Measurements from ENCODE around the gene ZNF565. TPM values are rescaled to one million over a fixed set of nuclear protein-coding genes. Genes with fewer than 3 reads are reported as not detected.

ZNF565 gene
- total RNA-seq, 1 experiment from 2014 or later = 3.2 TPM

DNA sequence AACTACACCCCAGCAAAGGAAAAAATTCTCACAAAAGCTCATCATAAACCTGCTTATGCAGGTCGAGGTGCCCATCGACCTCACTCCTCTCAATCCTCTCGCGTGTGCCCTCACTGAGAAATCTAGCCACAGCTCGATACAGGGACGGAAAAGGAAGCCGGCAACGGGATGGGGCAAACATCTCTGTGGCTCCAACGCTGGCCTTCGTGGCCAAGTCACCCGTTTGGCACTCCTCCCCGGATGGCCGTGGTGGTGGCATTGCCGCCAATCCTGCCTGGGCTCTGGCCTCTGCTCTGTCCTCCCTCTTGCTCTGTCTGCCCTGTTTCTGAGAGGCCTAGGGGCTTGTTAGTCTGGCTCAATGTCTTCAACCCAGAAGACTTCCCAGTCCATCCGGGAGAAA, 41.6 kb upstream of the ZNF565 start:
- no peak overlapping the region for H3K9ac ChIP-seq (ENCODE audit: low read length)
- no peak overlapping the region for H3K4me2 ChIP-seq (ENCODE audit: low read length)
- ATAC-seq (no peak), DNase-seq (ENCODE audit: low read depth, low spot score) (no peak)
- ChIA-PET RAD21 (ENCODE audit: low non-redundant PET in 1 of 2, low total read pairs in 2 of 2, uncharacterized antibody in 2 of 2, unreplicated experiment in 2 of 2) (no interaction called here), POLR2A (no interaction called here), CTCF (no interaction called here)
- intact Hi-C loops (cut with micrococcal nuclease) = no loop called here
- H3K4me1 ChIP-seq (ENCODE audit: control insufficient read depth in 1 of 2, insufficient read depth in 2 of 2, low read length in 2 of 2) = no peaks in the 10 kb centered on the region
- H3K9me3 ChIP-seq (ENCODE audit: control insufficient read depth in 1 of 2, insufficient read depth in 1 of 2, low read depth in 1 of 2, low read length in 2 of 2) = no peaks in the 10 kb centered on the region
- H3K36me3 ChIP-seq (ENCODE audit: control insufficient read depth in 1 of 2, insufficient read depth in 2 of 2, low read length in 2 of 2) = no peaks in the 10 kb centered on the region
- H4K20me1 ChIP-seq (ENCODE audit: insufficient read depth) = no peaks in the 10 kb centered on the region
- no peak for TF ChIP-seq ELF1 (IDR thresholded peaks at IDR 0.05; ENCODE audit: borderline replicate concordance, low read depth)
- TF ChIP-seq ZNF274 (IDR thresholded peaks at IDR 0.05; ENCODE audit: low read depth, low read length) = no peak
- TF ChIP-seq, protein P1, sequence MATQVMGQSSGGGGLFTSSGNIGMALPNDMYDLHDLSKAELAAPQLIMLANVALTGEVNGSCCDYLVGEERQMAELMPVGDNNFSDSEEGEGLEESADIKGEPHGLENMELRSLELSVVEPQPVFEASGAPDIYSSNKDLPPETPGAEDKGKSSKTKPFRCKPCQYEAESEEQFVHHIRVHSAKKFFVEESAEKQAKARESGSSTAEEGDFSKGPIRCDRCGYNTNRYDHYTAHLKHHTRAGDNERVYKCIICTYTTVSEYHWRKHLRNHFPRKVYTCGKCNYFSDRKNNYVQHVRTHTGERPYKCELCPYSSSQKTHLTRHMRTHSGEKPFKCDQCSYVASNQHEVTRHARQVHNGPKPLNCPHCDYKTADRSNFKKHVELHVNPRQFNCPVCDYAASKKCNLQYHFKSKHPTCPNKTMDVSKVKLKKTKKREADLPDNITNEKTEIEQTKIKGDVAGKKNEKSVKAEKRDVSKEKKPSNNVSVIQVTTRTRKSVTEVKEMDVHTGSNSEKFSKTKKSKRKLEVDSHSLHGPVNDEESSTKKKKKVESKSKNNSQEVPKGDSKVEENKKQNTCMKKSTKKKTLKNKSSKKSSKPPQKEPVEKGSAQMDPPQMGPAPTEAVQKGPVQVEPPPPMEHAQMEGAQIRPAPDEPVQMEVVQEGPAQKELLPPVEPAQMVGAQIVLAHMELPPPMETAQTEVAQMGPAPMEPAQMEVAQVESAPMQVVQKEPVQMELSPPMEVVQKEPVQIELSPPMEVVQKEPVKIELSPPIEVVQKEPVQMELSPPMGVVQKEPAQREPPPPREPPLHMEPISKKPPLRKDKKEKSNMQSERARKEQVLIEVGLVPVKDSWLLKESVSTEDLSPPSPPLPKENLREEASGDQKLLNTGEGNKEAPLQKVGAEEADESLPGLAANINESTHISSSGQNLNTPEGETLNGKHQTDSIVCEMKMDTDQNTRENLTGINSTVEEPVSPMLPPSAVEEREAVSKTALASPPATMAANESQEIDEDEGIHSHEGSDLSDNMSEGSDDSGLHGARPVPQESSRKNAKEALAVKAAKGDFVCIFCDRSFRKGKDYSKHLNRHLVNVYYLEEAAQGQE (IDR thresholded peaks at IDR 0.05; ENCODE audit: low read depth) = no peak
- TF ChIP-seq, protein P2, sequence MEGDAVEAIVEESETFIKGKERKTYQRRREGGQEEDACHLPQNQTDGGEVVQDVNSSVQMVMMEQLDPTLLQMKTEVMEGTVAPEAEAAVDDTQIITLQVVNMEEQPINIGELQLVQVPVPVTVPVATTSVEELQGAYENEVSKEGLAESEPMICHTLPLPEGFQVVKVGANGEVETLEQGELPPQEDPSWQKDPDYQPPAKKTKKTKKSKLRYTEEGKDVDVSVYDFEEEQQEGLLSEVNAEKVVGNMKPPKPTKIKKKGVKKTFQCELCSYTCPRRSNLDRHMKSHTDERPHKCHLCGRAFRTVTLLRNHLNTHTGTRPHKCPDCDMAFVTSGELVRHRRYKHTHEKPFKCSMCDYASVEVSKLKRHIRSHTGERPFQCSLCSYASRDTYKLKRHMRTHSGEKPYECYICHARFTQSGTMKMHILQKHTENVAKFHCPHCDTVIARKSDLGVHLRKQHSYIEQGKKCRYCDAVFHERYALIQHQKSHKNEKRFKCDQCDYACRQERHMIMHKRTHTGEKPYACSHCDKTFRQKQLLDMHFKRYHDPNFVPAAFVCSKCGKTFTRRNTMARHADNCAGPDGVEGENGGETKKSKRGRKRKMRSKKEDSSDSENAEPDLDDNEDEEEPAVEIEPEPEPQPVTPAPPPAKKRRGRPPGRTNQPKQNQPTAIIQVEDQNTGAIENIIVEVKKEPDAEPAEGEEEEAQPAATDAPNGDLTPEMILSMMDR (IDR thresholded peaks at IDR 0.05 in 2 of 3, conservative IDR thresholded peaks at IDR 0.05 in 1 of 3; ENCODE audit: borderline replicate concordance in 1 of 3, insufficient read depth in 1 of 3, low read depth in 2 of 3, low read length in 2 of 3) = no peak
- no peak for TF ChIP-seq YY1 (IDR thresholded peaks at IDR 0.05; ENCODE audit: extremely low read depth, insufficient replicate concordance, low read depth, low read length)
- TF ChIP-seq FOSL1 (IDR thresholded peaks at IDR 0.05; ENCODE audit: low read depth) = no peak
- no peak for TF ChIP-seq CBX3 (IDR thresholded peaks at IDR 0.05; ENCODE audit: low read depth)
- TF ChIP-seq RAD21 (IDR thresholded peaks at IDR 0.05; ENCODE audit: low read depth) = no peak
- TF ChIP-seq TCF7L2 (IDR thresholded peaks at IDR 0.05; ENCODE audit: borderline replicate concordance, extremely low read depth, insufficient read depth, insufficient read length) = no peak
- TF ChIP-seq JUND (IDR thresholded peaks at IDR 0.05) = no peak
- TF ChIP-seq EGR1 (IDR thresholded peaks at IDR 0.05; ENCODE audit: low read depth) = no peak
- TF ChIP-seq, protein P3, sequence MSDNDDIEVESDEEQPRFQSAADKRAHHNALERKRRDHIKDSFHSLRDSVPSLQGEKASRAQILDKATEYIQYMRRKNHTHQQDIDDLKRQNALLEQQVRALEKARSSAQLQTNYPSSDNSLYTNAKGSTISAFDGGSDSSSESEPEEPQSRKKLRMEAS (IDR thresholded peaks at IDR 0.05) = no peak
- TF ChIP-seq ZFX (IDR thresholded peaks at IDR 0.05) = no peak
- TF ChIP-seq CEBPB (IDR thresholded peaks at IDR 0.05; ENCODE audit: low read depth) = no peak
- TF ChIP-seq SRF (IDR thresholded peaks at IDR 0.05; ENCODE audit: low read depth) = no peak
- no peak for TF ChIP-seq EZH2 (IDR thresholded peaks at IDR 0.05)
- H3K9me2 ChIP-seq (ENCODE audit: insufficient read depth) = no peaks in the 10 kb centered on the region
- H3K27me3 ChIP-seq (ENCODE audit: insufficient read depth, low read length) = no peaks in the 10 kb centered on the region
- no peak overlapping the region for H3K4me3 ChIP-seq (replicated peaks in 1 of 2; ENCODE audit: low read depth in 1 of 2, low read length in 2 of 2)
- H2AFZ ChIP-seq (ENCODE audit: low read depth, low read length, poor library complexity, severe bottlenecking) = no peak overlapping the region
- H3K79me2 ChIP-seq (ENCODE audit: insufficient read depth, low read length) = no peaks in the 10 kb centered on the region
- no TSS peak for BruUV-seq (replicated peaks)
- H3K27ac ChIP-seq (ENCODE audit: low read depth, low read length) = no peak overlapping the region
